ENCODE data around the gene PRKCA.

- no peak for TF ChIP-seq GATA2 (IDR thresholded peaks at IDR 0.05; ENCODE audit: low read depth, low read length)
- no peak for TF ChIP-seq GATA3 (IDR thresholded peaks at IDR 0.05; ENCODE audit: low read depth, low read length)
Measured at GRCh38 chr17:66273586-66273848, 28.9 kb upstream of the PRKCA start.

All from SH-SY5Y (cell line).